IMR-90 (cell line): ENCODE results near the gene TGFBI. TPM values are rescaled to one million over a fixed set of nuclear protein-coding genes. Genes with fewer than 3 reads are reported as not detected.
A peak's percentile ranks its signal among the peaks of the same experiment; 100 is the strongest.

Experiments used
- ATAC-seq: fragments of 200-7000 bp; cut with Tn5 transposase; 2 replicates; pipeline ENCODE4 v1.9.1; 2020; ENCODE audit warnings: low read depth, mild to moderate bottlenecking, moderate library complexity
- BruUV-seq: library from RNA; stranded (reverse); fragments of 400-500 nt; replicated peaks from 2 replicates; lab custom pipeline; 2021; lab: Mats Ljungman, UMichigan
- CTCF ChIA-PET: fragments of 300-600 bp; formaldehyde crosslinking; extraction: SDS; loops from one replicate; lab custom pipeline; 2021; ENCODE audit warnings: antibody characterized with exemption; lab: Yijun Ruan, JAX
- POLR2A ChIA-PET: fragments of 300-600 bp; sonication (Branson Sonifier 250); formaldehyde crosslinking; loops from one replicate; lab custom pipeline; 2022; ENCODE audit warnings: antibody characterized with exemption; ENCODE audit not compliant: unreplicated experiment; lab: Charles Lee
- DNase-seq: peaks from one replicate; pipeline ENCODE4 v3.0.0; 2013
- H2AFZ ChIP-seq: replicated peaks from 2 replicates; pipeline ENCODE3; 2013; ENCODE audit warnings: low read length, mild to moderate bottlenecking; ENCODE audit not compliant: poor library complexity
- H2AK5ac ChIP-seq: 2 replicates; pipeline ENCODE4 v1.6.1; 2013; ENCODE audit warnings: low read depth, low read length, inconsistent platforms
- H2AK9ac ChIP-seq: replicated peaks from 2 replicates; pipeline ENCODE3; 2013; ENCODE audit warnings: mild to moderate bottlenecking, low read depth, low read length, moderate library complexity; ENCODE audit not compliant: poor library complexity
- H2BK120ac ChIP-seq: 2 replicates; pipeline ENCODE4 v1.6.1; 2013; ENCODE audit warnings: low read depth, low read length, inconsistent platforms
- H2BK15ac ChIP-seq: 3 replicates; pipeline ENCODE4 v1.6.1; 2013; ENCODE audit warnings: low read depth, low read length, inconsistent platforms
- H2BK20ac ChIP-seq: 2 replicates; pipeline ENCODE4 v1.6.1; 2013; ENCODE audit warnings: low read depth, mild to moderate bottlenecking, inconsistent platforms, low read length, moderate library complexity
- H2BK5ac ChIP-seq: 2 replicates; pipeline ENCODE4 v1.6.1; 2013; ENCODE audit warnings: mild to moderate bottlenecking, low read depth, low read length, inconsistent platforms; ENCODE audit not compliant: poor library complexity, severe bottlenecking
- H3K14ac ChIP-seq: replicated peaks from 2 replicates; pipeline ENCODE4 v1.6.1; 2013; ENCODE audit warnings: low read depth, low read length, inconsistent platforms
- H3K18ac ChIP-seq: 2 replicates; pipeline ENCODE4 v1.6.1; 2013; ENCODE audit warnings: low read depth, low read length, control low read depth
- H3K23ac ChIP-seq: 2 replicates; pipeline ENCODE4 v1.6.1; 2013; ENCODE audit warnings: low read depth, low read length, inconsistent platforms
- H3K27ac ChIP-seq: 2 replicates; pipeline ENCODE4 v1.5.1; 2013; ENCODE audit warnings: mild to moderate bottlenecking, control low read depth, low read length; ENCODE audit not compliant: insufficient read depth
- H3K27me3 ChIP-seq: 2 replicates; pipeline ENCODE4 v1.6.1; 2013; ENCODE audit warnings: low read length; ENCODE audit not compliant: control insufficient read depth, insufficient read depth
- H3K36me3 ChIP-seq: 2 replicates; pipeline ENCODE4 v1.6.1; 2013; ENCODE audit warnings: low read length, mixed read lengths; ENCODE audit not compliant: control insufficient read depth, insufficient read depth
- H3K4ac ChIP-seq: 2 replicates; pipeline ENCODE4 v1.6.1; 2013; ENCODE audit warnings: low read depth, low read length, inconsistent platforms
- H3K4me1 ChIP-seq: 2 replicates; pipeline ENCODE4 v1.6.1; 2013; ENCODE audit warnings: low read length, mixed read lengths; ENCODE audit not compliant: control insufficient read depth, insufficient read depth
- H3K4me2 ChIP-seq: 2 replicates; pipeline ENCODE4 v1.6.1; 2013; ENCODE audit warnings: low read depth, mild to moderate bottlenecking, control low read depth, low read length, moderate library complexity
- H3K4me3 ChIP-seq: 2 replicates; pipeline ENCODE4 v1.5.1; 2013; ENCODE audit warnings: low read depth, mild to moderate bottlenecking, control low read depth, low read length, moderate library complexity; ENCODE audit not compliant: insufficient read depth
- H3K56ac ChIP-seq: 2 replicates; pipeline ENCODE4 v1.6.1; 2013; ENCODE audit warnings: low read length, inconsistent platforms; ENCODE audit not compliant: insufficient read depth; ENCODE audit errors: extremely low read depth
- H3K79me1 ChIP-seq, 2 experiments: 2 replicates each; pipeline ENCODE4 v1.6.1; 2013; ENCODE audit warnings: low read length in 2 of 2, inconsistent platforms in 1 of 2, low read depth in 1 of 2
- H3K9ac ChIP-seq: 2 replicates; pipeline ENCODE4 v1.6.1; 2013; ENCODE audit warnings: low read depth, low read length, control low read depth
- H3K9me1 ChIP-seq: 2 replicates; pipeline ENCODE4 v1.6.1; 2013; ENCODE audit warnings: low read length, inconsistent platforms; ENCODE audit not compliant: insufficient read depth
- H3K9me3 ChIP-seq: 2 replicates; pipeline ENCODE4 v1.6.1; 2013; ENCODE audit warnings: low read length; ENCODE audit not compliant: control insufficient read depth, insufficient read depth
- H4K20me1 ChIP-seq: 2 replicates; pipeline ENCODE4 v1.6.1; 2013; ENCODE audit warnings: low read length, inconsistent platforms; ENCODE audit not compliant: insufficient read depth
- H4K5ac ChIP-seq: 2 replicates; pipeline ENCODE4 v1.6.1; 2013; ENCODE audit warnings: mild to moderate bottlenecking, low read depth, low read length, control low read depth
- H4K8ac ChIP-seq, 2 experiments: 2 replicates each; pipeline ENCODE4 v1.6.1; 2013; ENCODE audit warnings: low read depth in 2 of 2, low read length in 2 of 2, control low read depth in 1 of 2, inconsistent platforms in 1 of 2
- H4K91ac ChIP-seq: 2 replicates; pipeline ENCODE4 v1.6.1; 2013; ENCODE audit warnings: low read depth, low read length, inconsistent platforms; ENCODE audit not compliant: insufficient read depth
- BHLHE40 ChIP-seq: fragments of 150-350 bp; IDR thresholded peaks from 2 replicates; pipeline ENCODE4 v1.6.1; 2016; ENCODE audit warnings: mild to moderate bottlenecking, low read depth, low read length
- CEBPB ChIP-seq: IDR thresholded peaks from 2 replicates; pipeline ENCODE4 v1.6.1; 2012; ENCODE audit warnings: low read depth, low read length, improper control_type of control experiment
- CHD1 ChIP-seq: IDR thresholded peaks from 2 replicates; pipeline ENCODE4 v1.6.1; 2012; ENCODE audit warnings: low read depth, low read length, improper control_type of control experiment
- CTCF ChIP-seq: conservative IDR thresholded peaks from 2 replicates; pipeline ENCODE4 v1.5.1; 2012; ENCODE audit warnings: mild to moderate bottlenecking, low read depth, low read length, improper control_type of control experiment
- ELK1 ChIP-seq: fragments of 150-350 bp; IDR thresholded peaks from 2 replicates; pipeline ENCODE4 v1.6.1; 2016; ENCODE audit warnings: low read depth, mild to moderate bottlenecking, low read length, moderate library complexity, borderline replicate concordance
- FOS ChIP-seq: fragments of 150-350 bp; IDR thresholded peaks from 2 replicates; pipeline ENCODE4 v1.6.1; 2016; ENCODE audit warnings: low read depth, low read length
- MAFK ChIP-seq: IDR thresholded peaks from 2 replicates; pipeline ENCODE4 v1.6.1; 2012; ENCODE audit warnings: low read depth, low read length, improper control_type of control experiment
- MAZ ChIP-seq: IDR thresholded peaks from 2 replicates; pipeline ENCODE4 v1.6.1; 2012; ENCODE audit warnings: low read depth, mild to moderate bottlenecking, low read length, improper control_type of control experiment, moderate library complexity, borderline replicate concordance
- MXI1 ChIP-seq: IDR thresholded peaks from 2 replicates; pipeline ENCODE4 v1.6.1; 2012; ENCODE audit warnings: low read depth, mild to moderate bottlenecking, low read length, moderate library complexity, borderline replicate concordance
- NFE2L2 ChIP-seq: fragments of 150-350 bp; IDR thresholded peaks from 2 replicates; pipeline ENCODE4 v1.6.1; 2016; ENCODE audit warnings: low read depth, mild to moderate bottlenecking, low read length
- POLR2A ChIP-seq: IDR thresholded peaks from 2 replicates; pipeline ENCODE4 v1.6.1; 2012; ENCODE audit warnings: mild to moderate bottlenecking, low read depth, low read length
- RAD21 ChIP-seq: IDR thresholded peaks from 2 replicates; pipeline ENCODE4 v1.6.1; 2012; ENCODE audit warnings: low read length, improper control_type of control experiment
- RCOR1 ChIP-seq: IDR thresholded peaks from 2 replicates; pipeline ENCODE4 v1.6.1; 2012; ENCODE audit warnings: mild to moderate bottlenecking, low read length, improper control_type of control experiment; ENCODE audit not compliant: insufficient replicate concordance
- RFX5 ChIP-seq: IDR thresholded peaks from 2 replicates; pipeline ENCODE4 v1.8.0; 2012; ENCODE audit warnings: low read depth, mild to moderate bottlenecking, low read length, moderate library complexity
- SMC3 ChIP-seq: fragments of 150-350 bp; IDR thresholded peaks from 2 replicates; pipeline ENCODE4 v1.6.1; 2016; ENCODE audit warnings: low read depth, mild to moderate bottlenecking, antibody characterized with exemption, low read length, moderate library complexity
- WGBS, 2 experiments: methylation state at CpG; one replicate each; pipeline versions ENCODE4 v1.1.5 to v1.1.7; 2013; ENCODE audit warnings: missing lambda C conversion rate in 2 of 2; ENCODE audit not compliant: insufficient read length in 1 of 2; ENCODE audit errors: extremely low coverage in 2 of 2; 5-methylcytosine and 5-hydroxymethylcytosine counted together
- dilution Hi-C: fragments of 300-500 bp; cut with HindIII; formaldehyde crosslinking; loops from one replicate; pipeline ENCODE4 v1.14.3; 2018; ENCODE audit warnings: low sequenced_read_pairs; ENCODE audit not compliant: unreplicated experiment
- in situ Hi-C: fragments of 300-500 bp; cut with MboI; formaldehyde crosslinking; loops from 3 replicates; pipeline ENCODE4 v1.14.3; 2019; ENCODE audit warnings: low sequenced_read_pairs, inconsistent platforms, mixed read lengths
- intact Hi-C: fragments of 100-400 bp; cut with micrococcal nuclease; formaldehyde crosslinking; loops from 2 replicates; pipeline ENCODE4 v1.10.0; 2022
- polyA plus RNA-seq, 3 experiments: library from polyadenylated mRNA; depleted of rRNA; stranded (reverse); fragments of >200 nt; gene quantifications; 2 replicates each; pipeline ENCODE4 v1.2.3, GENCODE V29; 2012; ENCODE audit warnings: low replicate concordance in 1 of 3
- total RNA-seq: library from RNA; depleted of rRNA; stranded (reverse); fragments of >200 nt; gene quantifications from 2 replicates; pipeline ENCODE4 v1.2.3, GENCODE V29; 2012

TGFBI gene
- total and polyA plus RNA-seq, 2 of the 4 experiments (the other 2 are of a cell fraction) = 618 to 1,551 TPM

GRCh38 chr5:136004436-136004835, 24.4 kb upstream of the TGFBI start:
- peak; percentile 58 for ATAC-seq
- peaks cover 33% of the 10 kb centered on the region for H3K4me1 ChIP-seq
- peak; percentile 86 for TF ChIP-seq FOS
- no peak for TF ChIP-seq CHD1
- TF ChIP-seq RFX5 = peak; percentile 35; the same call in 1 of the 2 replicates
- TF ChIP-seq BHLHE40 = peak; percentile 77
- TF ChIP-seq MAZ = peak; percentile 48; the same call in 1 of the 2 replicates
- 0 out of 2 replicates have a peak, but pooled peaks have one; percentile 1 for TF ChIP-seq RAD21
- peak; percentile 83 for TF ChIP-seq CEBPB
- TF ChIP-seq MAFK = 0 out of 2 replicates have a peak, but pooled peaks have one; percentile 13
- TF ChIP-seq POLR2A = no peak
- no peak for TF ChIP-seq ELK1
- peak; percentile 5; the same call in 1 of the 2 replicates for TF ChIP-seq SMC3
- no peak for TF ChIP-seq RCOR1
- TF ChIP-seq MXI1 = no peak
- TF ChIP-seq CTCF = no peak
- TF ChIP-seq NFE2L2 = 0 out of 2 replicates have a peak, but pooled peaks have one; percentile 3

More at GRCh38 chr5:136004436-136004835, 24.4 kb upstream of the TGFBI start:
- Histone ChIP-seq H4K20me1 (no peaks in the 10 kb centered on the region), H4K8ac (peak overlapping the region; percentile 8 to 49; a peak in 1 of 4 replicates), H3K9me3 (no peaks in the 10 kb centered on the region), H4K91ac (peak overlapping the region; percentile 33; the same call in 1 of the 2 replicates), H3K18ac (peak overlapping the region; percentile 48; the same call in 1 of the 2 replicates), H3K4me3 (no peak overlapping the region), H3K79me1 (peaks cover 0 to 25% of the 10 kb centered on the region in 2 experiments; a peak in 1 of 4 replicates), H3K9me1 (peaks cover 37% of the 10 kb centered on the region), H2BK5ac (peak overlapping the region; percentile 46), H4K5ac (peak overlapping the region; percentile 26), H3K27me3 (no peaks in the 10 kb centered on the region), H3K9ac (no peak overlapping the region), H3K4ac (peak overlapping the region; percentile 14; the same call in 1 of the 2 replicates), H3K27ac (peak overlapping the region; percentile 22), H3K36me3 (no peaks in the 10 kb centered on the region), H2AK5ac (peak overlapping the region; percentile 21), H3K56ac (peak overlapping the region; percentile 41; the same call in 1 of the 2 replicates), H2BK120ac (peak overlapping the region; percentile 61), H2AK9ac (no peak overlapping the region), H3K14ac (0 out of 2 replicates have a peak overlapping the region, but pooled peaks have one; percentile 3), H3K4me2 (no peak overlapping the region; the same call in 1 of the 2 replicates), H2BK20ac (peak overlapping the region; percentile 79), H2BK15ac (0 out of 3 replicates have a peak overlapping the region, but pooled peaks have one; percentile 0), H2AFZ (no peak overlapping the region), H3K23ac (no peak overlapping the region)
- POLR2A ChIA-PET = no interaction called here
- DNase-seq = peak; percentile 97
- BruUV-seq = no TSS peak
- in situ Hi-C loops = no loop called here
- dilution Hi-C loops = no loop called here
- CTCF ChIA-PET = interaction anchor here (1.0 to 1.3 kb wide), 3 partner anchors 17 to 59 kb away, joined by 3 to 4 read pairs (median 4); no protein-coding TSS in a partner anchor
- intact Hi-C loops = no loop called here
- no CpG with 5 or more reads among the region's 3 CpGs for WGBS, 2 experiments
